ENCODE measurements around the gene DTX3L.

DTX3L gene

GRCh38 chr3:122598151-122598550 lies 34.0 kb downstream of the DTX3L start:
- no peaks in the 10 kb centered on the region for H3K36me3 ChIP-seq (ENCODE audit: control insufficient read depth in 5 of 5, insufficient read depth in 5 of 5, low read length in 5 of 5)
- H3K4me3 ChIP-seq (ENCODE audit: low read depth in 1 of 5, low read length in 5 of 5) = no peak overlapping the region
- H3K9me3 ChIP-seq (ENCODE audit: control insufficient read depth in 5 of 5, low read length in 5 of 5) = peaks cover 0 to 5% (median 0%) of the 10 kb centered on the region in 5 donors
- no peak overlapping the region for H3K9ac ChIP-seq (ENCODE audit: low read length in 5 of 5)
- no peaks in the 10 kb centered on the region for H3K4me1 ChIP-seq (ENCODE audit: control insufficient read depth in 5 of 5, insufficient read depth in 5 of 5, low read length in 5 of 5)
- no peak overlapping the region for H3K27ac ChIP-seq (ENCODE audit: low read depth, low read length)
- no peaks in the 10 kb centered on the region for H3K27me3 ChIP-seq (ENCODE audit: control insufficient read depth in 5 of 5, insufficient read depth in 4 of 5, low read length in 5 of 5)

GRCh38 chr3:122598556-122598955 lies 34.4 kb downstream of the DTX3L start:
- H3K4me1 ChIP-seq (ENCODE audit: control insufficient read depth in 5 of 5, insufficient read depth in 5 of 5, low read length in 5 of 5) = no peaks in the 10 kb centered on the region
- no peak overlapping the region for H3K27ac ChIP-seq (ENCODE audit: low read depth, low read length)
- H3K9ac ChIP-seq (ENCODE audit: low read length in 5 of 5) = no peak overlapping the region
- H3K36me3 ChIP-seq (ENCODE audit: control insufficient read depth in 5 of 5, insufficient read depth in 5 of 5, low read length in 5 of 5) = no peaks in the 10 kb centered on the region
- no peaks in the 10 kb centered on the region for H3K27me3 ChIP-seq (ENCODE audit: control insufficient read depth in 5 of 5, insufficient read depth in 4 of 5, low read length in 5 of 5)
- H3K9me3 ChIP-seq (ENCODE audit: control insufficient read depth in 5 of 5, low read length in 5 of 5) = peaks cover 0 to 5% (median 0%) of the 10 kb centered on the region in 5 donors
- no peak overlapping the region for H3K4me3 ChIP-seq (ENCODE audit: low read depth in 1 of 5, low read length in 5 of 5)

GRCh38 chr3:122602011-122602710 lies 38.0 kb downstream of the DTX3L start:
- Histone ChIP-seq H3K4me1 (ENCODE audit: control insufficient read depth in 5 of 5, insufficient read depth in 5 of 5, low read length in 5 of 5) (no peaks in the 10 kb centered on the region), H3K9ac (ENCODE audit: low read length in 5 of 5) (no peak overlapping the region), H3K4me3 (ENCODE audit: low read depth in 1 of 5, low read length in 5 of 5) (no peak overlapping the region), H3K9me3 (ENCODE audit: control insufficient read depth in 5 of 5, low read length in 5 of 5) (no peaks in the 10 kb centered on the region), H3K27ac (ENCODE audit: low read depth, low read length) (no peak overlapping the region), H3K36me3 (ENCODE audit: control insufficient read depth in 5 of 5, insufficient read depth in 5 of 5, low read length in 5 of 5) (no peaks in the 10 kb centered on the region), H3K27me3 (ENCODE audit: control insufficient read depth in 5 of 5, insufficient read depth in 4 of 5, low read length in 5 of 5) (no peaks in the 10 kb centered on the region)

GRCh38 chr3:122603056-122603455 lies 38.9 kb downstream of the DTX3L start:
- no peak overlapping the region for H3K9ac ChIP-seq (ENCODE audit: low read length in 5 of 5)
- H3K4me1 ChIP-seq (ENCODE audit: control insufficient read depth in 5 of 5, insufficient read depth in 5 of 5, low read length in 5 of 5) = no peaks in the 10 kb centered on the region
- no peak overlapping the region for H3K4me3 ChIP-seq (ENCODE audit: low read depth in 1 of 5, low read length in 5 of 5)
- H3K36me3 ChIP-seq (ENCODE audit: control insufficient read depth in 5 of 5, insufficient read depth in 5 of 5, low read length in 5 of 5) = no peaks in the 10 kb centered on the region
- H3K27me3 ChIP-seq (ENCODE audit: control insufficient read depth in 5 of 5, insufficient read depth in 4 of 5, low read length in 5 of 5) = no peaks in the 10 kb centered on the region
- H3K27ac ChIP-seq (ENCODE audit: low read depth, low read length) = no peak overlapping the region
- H3K9me3 ChIP-seq (ENCODE audit: control insufficient read depth in 5 of 5, low read length in 5 of 5) = no peaks in the 10 kb centered on the region

- Histone ChIP-seq H3K27ac (ENCODE audit: low read depth, low read length) (no peak overlapping the region), H3K9ac (ENCODE audit: low read length in 5 of 5) (no peak overlapping the region), H3K36me3 (ENCODE audit: control insufficient read depth in 5 of 5, insufficient read depth in 5 of 5, low read length in 5 of 5) (no peaks in the 10 kb centered on the region), H3K4me3 (ENCODE audit: low read depth in 1 of 5, low read length in 5 of 5) (no peak overlapping the region), H3K4me1 (ENCODE audit: control insufficient read depth in 5 of 5, insufficient read depth in 5 of 5, low read length in 5 of 5) (no peaks in the 10 kb centered on the region), H3K27me3 (ENCODE audit: control insufficient read depth in 5 of 5, insufficient read depth in 4 of 5, low read length in 5 of 5) (no peaks in the 10 kb centered on the region), H3K9me3 (ENCODE audit: control insufficient read depth in 5 of 5, low read length in 5 of 5) (no peaks in the 10 kb centered on the region)
These were observed 42.2 kb downstream of the DTX3L start for GRCh38 chr3:122606330-122606729.

- Histone ChIP-seq H3K36me3 (ENCODE audit: control insufficient read depth in 5 of 5, insufficient read depth in 5 of 5, low read length in 5 of 5) (no peaks in the 10 kb centered on the region), H3K9me3 (ENCODE audit: control insufficient read depth in 5 of 5, low read length in 5 of 5) (no peaks in the 10 kb centered on the region), H3K27me3 (ENCODE audit: control insufficient read depth in 5 of 5, insufficient read depth in 4 of 5, low read length in 5 of 5) (no peaks in the 10 kb centered on the region), H3K4me1 (ENCODE audit: control insufficient read depth in 5 of 5, insufficient read depth in 5 of 5, low read length in 5 of 5) (no peaks in the 10 kb centered on the region), H3K4me3 (ENCODE audit: low read depth in 1 of 5, low read length in 5 of 5) (no peak overlapping the region), H3K27ac (ENCODE audit: low read depth, low read length) (no peak overlapping the region), H3K9ac (ENCODE audit: low read length in 5 of 5) (no peak overlapping the region)
These were observed 44.8 kb downstream of the DTX3L start for GRCh38 chr3:122608916-122609315.

GRCh38 chr3:122609798-122610559 lies 45.8 kb downstream of the DTX3L start:
- H3K4me3 ChIP-seq (ENCODE audit: low read depth in 1 of 5, low read length in 5 of 5) = no peak overlapping the region
- H3K27ac ChIP-seq (ENCODE audit: low read depth, low read length) = no peak overlapping the region
- H3K27me3 ChIP-seq (ENCODE audit: control insufficient read depth in 5 of 5, insufficient read depth in 4 of 5, low read length in 5 of 5) = no peaks in the 10 kb centered on the region
- no peaks in the 10 kb centered on the region for H3K4me1 ChIP-seq (ENCODE audit: control insufficient read depth in 5 of 5, insufficient read depth in 5 of 5, low read length in 5 of 5)
- H3K9me3 ChIP-seq (ENCODE audit: control insufficient read depth in 5 of 5, low read length in 5 of 5) = no peaks in the 10 kb centered on the region
- no peaks in the 10 kb centered on the region for H3K36me3 ChIP-seq (ENCODE audit: control insufficient read depth in 5 of 5, insufficient read depth in 5 of 5, low read length in 5 of 5)
- H3K9ac ChIP-seq (ENCODE audit: low read length in 5 of 5) = no peak overlapping the region

GRCh38 chr3:122612696-122613095 lies 48.6 kb downstream of the DTX3L start:
- peaks cover 0 to 3% (median 0%) of the 10 kb centered on the region in 5 donors for H3K27me3 ChIP-seq (ENCODE audit: control insufficient read depth in 5 of 5, insufficient read depth in 4 of 5, low read length in 5 of 5)
- no peak overlapping the region for H3K9ac ChIP-seq (ENCODE audit: low read length in 5 of 5)
- no peak overlapping the region for H3K4me3 ChIP-seq (ENCODE audit: low read depth in 1 of 5, low read length in 5 of 5)
- no peak overlapping the region for H3K27ac ChIP-seq (ENCODE audit: low read depth, low read length)
- H3K4me1 ChIP-seq (ENCODE audit: control insufficient read depth in 5 of 5, insufficient read depth in 5 of 5, low read length in 5 of 5) = no peaks in the 10 kb centered on the region
- no peaks in the 10 kb centered on the region for H3K9me3 ChIP-seq (ENCODE audit: control insufficient read depth in 5 of 5, low read length in 5 of 5)
- H3K36me3 ChIP-seq (ENCODE audit: control insufficient read depth in 5 of 5, insufficient read depth in 5 of 5, low read length in 5 of 5) = no peaks in the 10 kb centered on the region

- Histone ChIP-seq H3K36me3 (ENCODE audit: control insufficient read depth in 5 of 5, insufficient read depth in 5 of 5, low read length in 5 of 5) (no peaks in the 10 kb centered on the region), H3K27ac (ENCODE audit: low read depth, low read length) (no peak overlapping the region), H3K9ac (ENCODE audit: low read length in 5 of 5) (no peak overlapping the region), H3K4me1 (ENCODE audit: control insufficient read depth in 5 of 5, insufficient read depth in 5 of 5, low read length in 5 of 5) (no peaks in the 10 kb centered on the region), H3K27me3 (ENCODE audit: control insufficient read depth in 5 of 5, insufficient read depth in 4 of 5, low read length in 5 of 5) (peaks cover 0 to 3% (median 0%) of the 10 kb centered on the region in 5 donors), H3K4me3 (ENCODE audit: low read depth in 1 of 5, low read length in 5 of 5) (no peak overlapping the region), H3K9me3 (ENCODE audit: control insufficient read depth in 5 of 5, low read length in 5 of 5) (no peaks in the 10 kb centered on the region)
These were observed 51.2 kb downstream of the DTX3L start for GRCh38 chr3:122615303-122615702.

GRCh38 chr3:122618614-122619013 lies 54.5 kb downstream of the DTX3L start:
- H3K9ac ChIP-seq (ENCODE audit: low read length in 5 of 5) = no peak overlapping the region
- no peaks in the 10 kb centered on the region for H3K9me3 ChIP-seq (ENCODE audit: control insufficient read depth in 5 of 5, low read length in 5 of 5)
- peaks cover 0 to 3% (median 0%) of the 10 kb centered on the region in 5 donors for H3K27me3 ChIP-seq (ENCODE audit: control insufficient read depth in 5 of 5, insufficient read depth in 4 of 5, low read length in 5 of 5)
- no peak overlapping the region for H3K27ac ChIP-seq (ENCODE audit: low read depth, low read length)
- H3K36me3 ChIP-seq (ENCODE audit: control insufficient read depth in 5 of 5, insufficient read depth in 5 of 5, low read length in 5 of 5) = no peaks in the 10 kb centered on the region
- no peaks in the 10 kb centered on the region for H3K4me1 ChIP-seq (ENCODE audit: control insufficient read depth in 5 of 5, insufficient read depth in 5 of 5, low read length in 5 of 5)
- H3K4me3 ChIP-seq (ENCODE audit: low read depth in 1 of 5, low read length in 5 of 5) = no peak overlapping the region
